Stomach smooth muscle (tissue), 2 donors: ENCODE data around the gene HOGA1.
"Not testable (repeated sequence)": the region's sequence is repeated elsewhere in the genome, so short reads cannot be mapped to it uniquely, and the experiment has no call there.

Source experiments
- H3K27ac ChIP-seq: one replicate; pipeline ENCODE4 v1.7.0; 2013; ENCODE audit warnings: mild to moderate bottlenecking, low read length, inconsistent platforms
- H3K27me3 ChIP-seq, 2 donors: one replicate each; pipeline ENCODE4 v1.7.0; 2013; ENCODE audit warnings: low read length in 2 of 2; ENCODE audit not compliant: insufficient read depth in 2 of 2, control insufficient read depth in 1 of 2
- H3K36me3 ChIP-seq, 2 donors: one replicate each; pipeline ENCODE4 v1.7.0; 2013; ENCODE audit warnings: low read length in 2 of 2; ENCODE audit not compliant: control insufficient read depth in 2 of 2, insufficient read depth in 2 of 2
- H3K4me1 ChIP-seq: one replicate; pipeline ENCODE4 v1.7.0; 2013; ENCODE audit warnings: low read length; ENCODE audit not compliant: control insufficient read depth, insufficient read depth
- H3K4me3 ChIP-seq, 2 donors: one replicate each; pipeline ENCODE4 v1.7.0; 2013; ENCODE audit warnings: low read length in 2 of 2
- H3K9ac ChIP-seq, 2 donors: one replicate each; pipeline ENCODE4 v1.7.0; 2013; ENCODE audit warnings: low read length in 2 of 2, mild to moderate bottlenecking in 1 of 2
- H3K9me3 ChIP-seq, 2 donors: one replicate each; pipeline ENCODE4 v1.7.0; 2013; ENCODE audit warnings: low read length in 2 of 2; ENCODE audit not compliant: control insufficient read depth in 2 of 2
- donor health status: healthy.
- donor health status: Pancreatic carcinoma.

The HOGA1 gene

GRCh38 chr10:97560731-97561381, 23.3 kb upstream of the HOGA1 start:
- H3K9ac ChIP-seq, H3K9me3 ChIP-seq, H3K4me3 ChIP-seq, H3K27me3 ChIP-seq, H3K36me3 ChIP-seq, H3K4me1 ChIP-seq, H3K27ac ChIP-seq: not testable (repeated sequence)

GRCh38 chr10:97561386-97562077, 22.7 kb upstream of the HOGA1 start:
- H3K4me3 ChIP-seq, H3K9ac ChIP-seq, H3K36me3 ChIP-seq, H3K4me1 ChIP-seq, H3K27ac ChIP-seq, H3K9me3 ChIP-seq, H3K27me3 ChIP-seq: not testable (repeated sequence)

- not testable (repeated sequence) for H3K4me3 ChIP-seq, H3K9ac ChIP-seq, H3K27me3 ChIP-seq, H3K27ac ChIP-seq, H3K36me3 ChIP-seq, H3K4me1 ChIP-seq, H3K9me3 ChIP-seq
Measured at GRCh38 chr10:97562329-97562728, 21.9 kb upstream of the HOGA1 start.

- no peak overlapping the region for H3K27ac ChIP-seq
- H3K9me3 ChIP-seq: no peaks in the 10 kb centered on the region
- H3K9ac ChIP-seq: no peak overlapping the region
- no peaks in the 10 kb centered on the region for H3K4me1 ChIP-seq
- peaks cover 0 to 2% of the 10 kb centered on the region in 2 donors for H3K36me3 ChIP-seq
- H3K4me3 ChIP-seq: no peak overlapping the region
- no peaks in the 10 kb centered on the region for H3K27me3 ChIP-seq
Measured at GRCh38 chr10:97563337-97563736, 20.9 kb upstream of the HOGA1 start.

- Histone ChIP-seq H3K9ac (no peak overlapping the region), H3K27me3 (no peaks in the 10 kb centered on the region), H3K4me3 (no peak overlapping the region), H3K4me1 (no peaks in the 10 kb centered on the region), H3K9me3 (no peaks in the 10 kb centered on the region), H3K36me3 (peaks cover 3 to 7% of the 10 kb centered on the region in 2 donors), H3K27ac (no peak overlapping the region)
Measured at GRCh38 chr10:97564776-97565175, 19.4 kb upstream of the HOGA1 start.

GRCh38 chr10:97566336-97566996, 17.7 kb upstream of the HOGA1 start:
- Histone ChIP-seq H3K27ac (no peak overlapping the region), H3K4me3 (no peak overlapping the region), H3K27me3 (no peaks in the 10 kb centered on the region), H3K9me3 (no peaks in the 10 kb centered on the region), H3K4me1 (no peaks in the 10 kb centered on the region), H3K9ac (no peak overlapping the region), H3K36me3 (peaks cover 3 to 15% of the 10 kb centered on the region in 2 donors)

GRCh38 chr10:97567891-97568290, 16.3 kb upstream of the HOGA1 start:
- Histone ChIP-seq H3K9me3 (no peaks in the 10 kb centered on the region), H3K9ac (no peak overlapping the region), H3K4me1 (peaks cover 14% of the 10 kb centered on the region), H3K27ac (no peak overlapping the region), H3K4me3 (no peak overlapping the region), H3K36me3 (peaks cover 3 to 15% of the 10 kb centered on the region in 2 donors), H3K27me3 (no peaks in the 10 kb centered on the region)

GRCh38 chr10:97570146-97570788, 13.9 kb upstream of the HOGA1 start:
- peaks cover 3 to 15% of the 10 kb centered on the region in 2 donors for H3K36me3 ChIP-seq
- H3K27me3 ChIP-seq: no peaks in the 10 kb centered on the region
- H3K9ac ChIP-seq: no peak overlapping the region
- no peaks in the 10 kb centered on the region for H3K9me3 ChIP-seq
- no peak overlapping the region for H3K27ac ChIP-seq
- H3K4me1 ChIP-seq: peaks cover 24% of the 10 kb centered on the region
- no peak overlapping the region for H3K4me3 ChIP-seq

GRCh38 chr10:97570789-97571471, 13.3 kb upstream of the HOGA1 start:
- Histone ChIP-seq H3K9me3 (no peaks in the 10 kb centered on the region), H3K9ac (no peak overlapping the region), H3K27ac (no peak overlapping the region), H3K4me1 (peaks cover 24% of the 10 kb centered on the region), H3K4me3 (no peak overlapping the region), H3K36me3 (peaks cover 3 to 15% of the 10 kb centered on the region in 2 donors), H3K27me3 (no peaks in the 10 kb centered on the region)

- no peak overlapping the region for H3K9ac ChIP-seq
- H3K27ac ChIP-seq: peak overlapping the region; percentile 2
- H3K4me1 ChIP-seq: peaks cover 24% of the 10 kb centered on the region
- H3K9me3 ChIP-seq: no peaks in the 10 kb centered on the region
- H3K36me3 ChIP-seq: peaks cover 3 to 15% of the 10 kb centered on the region in 2 donors
- no peak overlapping the region for H3K4me3 ChIP-seq
- no peaks in the 10 kb centered on the region for H3K27me3 ChIP-seq
Measured at GRCh38 chr10:97571622-97572021, 12.6 kb upstream of the HOGA1 start.
